Measurements from ENCODE around the gene CRB1. TPM values are rescaled to one million over a fixed set of nuclear protein-coding genes. Genes with fewer than 3 reads are reported as not detected.

The CRB1 gene
- total and polyA plus RNA-seq, 2 of the 8 experiments (the other 6 are each of a cell fraction or from before 2014, with no cell fraction given): 0.03 TPM; not detected in 1

DNA sequence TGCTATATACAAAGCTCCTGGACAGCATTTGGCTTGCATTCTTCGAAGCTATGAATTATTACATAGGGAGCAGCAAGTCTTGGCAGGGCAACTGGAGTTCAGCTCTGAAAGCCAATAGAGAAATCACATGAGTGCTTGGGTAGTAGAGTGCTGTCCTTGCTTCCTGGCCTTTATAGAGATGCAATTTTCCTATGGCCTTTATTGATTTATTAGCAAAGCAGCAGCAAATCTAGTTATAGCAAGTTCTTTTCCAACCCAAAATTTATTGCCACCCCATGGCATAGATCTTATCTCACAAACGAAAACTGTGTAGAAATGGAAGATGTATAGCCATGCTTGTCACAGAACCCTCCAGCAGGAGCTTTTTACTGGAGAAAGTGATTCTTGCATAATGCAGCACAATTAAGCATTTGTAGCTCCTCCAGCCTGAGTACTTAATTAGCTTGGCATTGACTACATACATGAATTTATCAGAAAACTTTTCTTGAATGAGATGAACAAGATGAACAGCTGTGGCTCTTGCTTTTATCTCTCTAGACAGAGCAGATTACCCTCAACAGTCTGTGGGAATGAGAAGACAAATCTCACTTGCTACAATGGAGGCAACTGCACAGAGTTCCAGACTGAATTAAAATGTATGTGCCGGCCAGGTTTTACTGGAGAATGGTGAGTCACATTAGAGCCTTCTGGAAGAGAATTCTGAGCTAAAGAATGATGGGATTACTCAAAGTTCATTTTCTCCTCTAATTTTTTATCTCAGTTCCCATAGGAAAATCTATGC is 170.1 kb downstream of the CRB1 start (continued):
- TF ChIP-seq, protein P1, sequence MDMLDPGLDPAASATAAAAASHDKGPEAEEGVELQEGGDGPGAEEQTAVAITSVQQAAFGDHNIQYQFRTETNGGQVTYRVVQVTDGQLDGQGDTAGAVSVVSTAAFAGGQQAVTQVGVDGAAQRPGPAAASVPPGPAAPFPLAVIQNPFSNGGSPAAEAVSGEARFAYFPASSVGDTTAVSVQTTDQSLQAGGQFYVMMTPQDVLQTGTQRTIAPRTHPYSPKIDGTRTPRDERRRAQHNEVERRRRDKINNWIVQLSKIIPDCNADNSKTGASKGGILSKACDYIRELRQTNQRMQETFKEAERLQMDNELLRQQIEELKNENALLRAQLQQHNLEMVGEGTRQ (IDR thresholded peaks at IDR 0.05; ENCODE audit: low read length): no peak
- TF ChIP-seq POLR2A (IDR thresholded peaks at IDR 0.05; ENCODE audit: control extremely low read depth in 1 of 2, low read depth in 2 of 2, low read length in 2 of 2): no peak
